Measurements from ENCODE around the gene RANBP2. TPM values are rescaled to one million over a fixed set of nuclear protein-coding genes. Genes with fewer than 3 reads are reported as not detected.
"Not testable (repeated sequence)": the region's sequence is repeated elsewhere in the genome, so short reads cannot be mapped to it uniquely, and the experiment has no call there.

The RANBP2 gene
- total and polyA plus RNA-seq, 2 experiments from 2014 or later = 12.9 to 47.8 TPM

DNA sequence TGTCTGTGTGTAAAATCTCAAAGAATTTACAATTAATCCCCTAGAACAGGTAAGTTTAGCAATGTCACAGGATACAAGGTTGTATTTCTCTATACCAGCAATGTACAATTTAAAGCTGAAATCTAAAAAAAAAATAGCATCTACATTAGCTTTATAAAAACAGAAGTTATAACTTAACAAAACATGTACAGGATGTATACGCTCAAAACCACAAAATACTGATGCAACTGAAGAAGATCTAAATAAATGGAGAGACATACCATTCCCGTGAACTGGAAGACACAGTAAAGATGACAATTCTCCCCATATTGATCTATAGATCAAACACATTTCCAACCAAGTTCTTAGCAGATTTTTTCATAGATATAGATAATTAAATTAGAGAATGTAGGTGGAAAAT lies 17.5 kb upstream of the RANBP2 start:
- Histone ChIP-seq H3K9me3 (ENCODE audit: low read depth) (no peaks in the 10 kb centered on the region), H3K4me3 (no peak overlapping the region), H3K36me3 (ENCODE audit: low read depth) (no peaks in the 10 kb centered on the region), H3K27ac (no peak overlapping the region), H2AFZ (no peak overlapping the region), H3K4me1 (ENCODE audit: insufficient read depth) (no peaks in the 10 kb centered on the region), H4K20me1 (ENCODE audit: insufficient read depth) (no peaks in the 10 kb centered on the region), H3K4me2 (ENCODE audit: unreplicated experiment) (no peak overlapping the region), H3K9me2 (ENCODE audit: insufficient read depth) (no peaks in the 10 kb centered on the region), H3F3A (ENCODE audit: insufficient read depth) (no peaks in the 10 kb centered on the region), H3K27me3 (replicated peaks; ENCODE audit: insufficient read depth) (no peaks in the 10 kb centered on the region), H3K79me2 (ENCODE audit: insufficient read depth) (no peaks in the 10 kb centered on the region), H3K9ac (no peak overlapping the region)
- DNase-seq = no peak
- in situ Hi-C loops (cut with MboI) = no loop called here
- 93 to 97% methylated on average over 2 of the region's 2 CpGs for WGBS, 2 experiments (ENCODE audit: low coverage in 1 of 2, low lambda C conversion rate in 2 of 2, missing lambda C conversion rate in 2 of 2)
- no peak for TF ChIP-seq EZH2phosphoT487 (IDR thresholded peaks at IDR 0.05; ENCODE audit: insufficient read depth, low read depth)
- no peak for TF ChIP-seq EZH2 (IDR thresholded peaks at IDR 0.05; ENCODE audit: insufficient read depth, poor library complexity, severe bottlenecking)

DNA sequence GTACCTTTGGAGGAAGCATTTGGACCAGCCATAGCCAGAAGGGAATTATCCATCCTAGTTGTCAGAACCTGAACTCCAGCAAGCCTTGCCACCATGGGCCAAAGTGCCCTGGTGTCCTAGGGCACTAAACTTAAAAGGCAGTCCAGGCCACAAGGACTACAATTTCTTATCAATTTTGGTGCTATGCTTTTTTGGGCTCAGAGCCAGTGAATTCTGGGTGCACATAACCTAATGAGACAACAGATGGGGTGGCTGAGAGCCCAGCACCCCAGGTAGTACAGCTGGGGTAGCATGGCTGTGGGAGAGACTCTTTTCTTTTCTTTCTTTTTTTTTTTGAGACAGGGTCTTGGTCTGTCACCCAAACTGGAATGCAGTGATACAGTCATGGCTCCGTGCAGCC lies 14.4 kb upstream of the RANBP2 start:
- Histone ChIP-seq H2AFZ (no peak overlapping the region), H3K36me3 (ENCODE audit: low read depth) (no peaks in the 10 kb centered on the region), H3K4me3 (no peak overlapping the region), H3K79me2 (ENCODE audit: insufficient read depth) (no peaks in the 10 kb centered on the region), H3K27ac (no peak overlapping the region), H3K9me3 (ENCODE audit: low read depth) (no peaks in the 10 kb centered on the region), H3K9ac (no peak overlapping the region), H3F3A (ENCODE audit: insufficient read depth) (no peaks in the 10 kb centered on the region), H4K20me1 (ENCODE audit: insufficient read depth) (no peaks in the 10 kb centered on the region), H3K4me2 (ENCODE audit: unreplicated experiment) (no peak overlapping the region), H3K27me3 (replicated peaks; ENCODE audit: insufficient read depth) (no peaks in the 10 kb centered on the region), H3K9me2 (ENCODE audit: insufficient read depth) (no peaks in the 10 kb centered on the region), H3K4me1 (ENCODE audit: insufficient read depth) (no peaks in the 10 kb centered on the region)
- WGBS, 2 experiments (ENCODE audit: low coverage in 1 of 2, low lambda C conversion rate in 2 of 2, missing lambda C conversion rate in 2 of 2) = 100% methylated on average over 1 of the region's 1 CpG
- DNase-seq = no peak
- no peak for TF ChIP-seq EZH2phosphoT487 (IDR thresholded peaks at IDR 0.05; ENCODE audit: insufficient read depth, low read depth)
- TF ChIP-seq EZH2 (IDR thresholded peaks at IDR 0.05; ENCODE audit: insufficient read depth, poor library complexity, severe bottlenecking) = no peak
- in situ Hi-C loops (cut with MboI) = no loop called here

DNA sequence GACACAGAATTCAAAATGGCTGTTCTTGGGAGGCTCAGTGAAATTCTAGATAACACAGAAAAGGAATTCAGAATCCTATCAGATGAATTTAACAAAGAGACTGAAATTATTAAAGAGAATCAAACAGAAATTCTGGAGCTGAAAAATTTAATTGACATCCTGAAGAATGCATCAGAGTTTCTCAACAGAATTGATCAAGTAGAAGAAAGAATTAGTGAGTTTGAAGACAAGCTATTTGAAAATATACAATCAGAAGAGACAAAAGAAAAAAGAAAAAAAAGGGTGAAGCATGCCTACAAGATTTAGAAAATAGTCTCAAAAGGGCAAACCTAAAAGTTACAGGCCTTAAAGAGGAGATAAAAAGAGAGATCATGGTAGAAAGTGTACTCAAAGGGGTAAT lies 12.0 kb upstream of the RANBP2 start:
- Histone ChIP-seq H3K9me2 (ENCODE audit: insufficient read depth) (no peaks in the 10 kb centered on the region), H3K9me3 (ENCODE audit: low read depth) (no peaks in the 10 kb centered on the region), H2AFZ (no peak overlapping the region), H3K36me3 (ENCODE audit: low read depth) (no peaks in the 10 kb centered on the region), H3F3A (ENCODE audit: insufficient read depth) (no peaks in the 10 kb centered on the region), H3K27me3 (replicated peaks; ENCODE audit: insufficient read depth) (no peaks in the 10 kb centered on the region), H3K27ac (no peak overlapping the region), H3K4me2 (ENCODE audit: unreplicated experiment) (no peak overlapping the region), H3K4me1 (ENCODE audit: insufficient read depth) (no peaks in the 10 kb centered on the region), H3K79me2 (ENCODE audit: insufficient read depth) (no peaks in the 10 kb centered on the region), H3K9ac (no peak overlapping the region), H3K4me3 (no peak overlapping the region), H4K20me1 (ENCODE audit: insufficient read depth) (no peaks in the 10 kb centered on the region)
- no peak for DNase-seq
- TF ChIP-seq EZH2 (IDR thresholded peaks at IDR 0.05; ENCODE audit: insufficient read depth, poor library complexity, severe bottlenecking) (no peak), EZH2phosphoT487 (IDR thresholded peaks at IDR 0.05; ENCODE audit: insufficient read depth, low read depth) (no peak)
- in situ Hi-C loops (cut with MboI) = no loop called here

DNA sequence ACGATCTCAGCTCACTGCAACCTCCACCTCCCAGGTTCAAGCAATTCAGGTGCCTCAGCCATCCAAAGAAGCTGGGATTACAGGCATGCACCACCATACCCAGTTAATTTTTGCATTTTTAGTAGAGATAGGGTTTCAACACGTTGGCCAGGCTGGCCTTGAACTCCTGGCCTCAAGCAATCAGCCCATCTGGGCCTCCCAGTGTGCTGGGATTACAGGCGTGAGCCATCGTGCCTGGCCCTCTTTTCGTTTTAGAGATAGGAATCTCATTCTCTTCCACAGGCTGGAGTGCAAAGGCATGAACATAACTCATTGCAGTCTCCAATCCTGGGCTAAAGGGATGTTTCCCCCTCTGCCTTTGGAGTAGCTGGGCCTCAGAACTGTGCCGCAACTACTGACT lies 2.3 kb upstream of the RANBP2 start:
- DNase-seq = not testable (repeated sequence)

DNA sequence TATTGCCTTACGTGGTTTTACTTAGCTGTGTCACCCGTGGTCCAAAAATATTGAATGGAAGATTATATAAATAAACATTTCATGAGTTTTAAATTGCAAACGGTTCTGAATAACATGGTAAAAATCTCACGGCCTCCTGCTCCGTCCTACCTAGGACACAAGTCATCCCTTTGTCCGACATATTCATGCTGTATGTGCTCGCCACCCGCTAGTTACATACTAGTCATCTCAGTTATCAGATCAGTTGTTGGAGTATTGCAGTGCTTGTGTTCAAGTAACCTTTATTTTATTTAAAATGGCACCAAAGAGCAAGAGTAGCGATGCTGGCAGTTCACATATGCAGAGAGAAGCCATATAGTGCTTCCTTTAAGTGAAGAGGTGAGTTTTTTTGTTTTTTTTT lies 6.8 kb downstream of the RANBP2 start:
- H3F3A ChIP-seq (ENCODE audit: insufficient read depth); in situ Hi-C loops (cut with MboI); H3K4me1 ChIP-seq (ENCODE audit: insufficient read depth); H3K9me2 ChIP-seq (ENCODE audit: insufficient read depth); H3K36me3 ChIP-seq (ENCODE audit: low read depth); H3K27ac ChIP-seq; H3K9ac ChIP-seq; H3K27me3 ChIP-seq (replicated peaks; ENCODE audit: insufficient read depth); H2AFZ ChIP-seq; H3K4me2 ChIP-seq (ENCODE audit: unreplicated experiment); H3K9me3 ChIP-seq (ENCODE audit: low read depth); H4K20me1 ChIP-seq (ENCODE audit: insufficient read depth); H3K4me3 ChIP-seq: not testable (repeated sequence)
- H3K79me2 ChIP-seq (ENCODE audit: insufficient read depth) = peaks cover 97% of the 10 kb centered on the region
- DNase-seq = peak; percentile 5
- 87 to 89% methylated on average over 9 of the region's 9 CpGs for WGBS, 2 experiments (ENCODE audit: low coverage in 1 of 2, low lambda C conversion rate in 2 of 2, missing lambda C conversion rate in 2 of 2)

More for the DNA sequence above, 2.3 kb upstream of the RANBP2 start:
- in situ Hi-C loops (cut with MboI); H3K36me3 ChIP-seq (ENCODE audit: low read depth); H4K20me1 ChIP-seq (ENCODE audit: insufficient read depth); H3K9ac ChIP-seq; H3K4me2 ChIP-seq (ENCODE audit: unreplicated experiment); H3K4me3 ChIP-seq; H3K9me3 ChIP-seq (ENCODE audit: low read depth); H3K4me1 ChIP-seq (ENCODE audit: insufficient read depth); H3F3A ChIP-seq (ENCODE audit: insufficient read depth); H3K27ac ChIP-seq; H3K27me3 ChIP-seq (replicated peaks; ENCODE audit: insufficient read depth); H3K9me2 ChIP-seq (ENCODE audit: insufficient read depth): not testable (repeated sequence)
- Histone ChIP-seq H3K79me2 (ENCODE audit: insufficient read depth) (peaks cover 25% of the 10 kb centered on the region), H2AFZ (peak overlapping the region; percentile 33; the same call in 1 of the 2 replicates)
- WGBS, 2 experiments (ENCODE audit: low coverage in 1 of 2, low lambda C conversion rate in 2 of 2, missing lambda C conversion rate in 2 of 2) = 56 to 61% methylated on average over 6 of the region's 6 CpGs

DNA sequence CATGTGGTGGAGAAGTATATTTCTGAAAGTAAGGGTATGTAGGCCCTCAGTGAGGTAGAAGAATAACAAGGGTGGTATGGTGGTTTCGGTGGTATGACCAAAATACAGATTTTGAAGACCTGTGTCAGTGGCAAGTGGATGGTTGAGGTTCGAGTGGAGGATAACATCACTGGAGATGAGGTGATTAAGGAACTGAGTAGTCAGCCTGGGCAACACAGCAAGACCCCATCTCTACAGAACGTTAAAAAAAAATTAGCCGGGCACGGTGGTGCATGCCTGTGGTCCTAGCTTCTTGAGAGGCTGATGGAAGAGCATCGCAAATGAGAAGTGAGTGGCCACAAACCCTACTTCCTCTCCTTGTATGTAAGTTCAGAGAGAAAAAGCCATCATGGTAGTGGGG lies 15.4 kb downstream of the RANBP2 start:
- H3K9me3 ChIP-seq (ENCODE audit: low read depth); H3K4me2 ChIP-seq (ENCODE audit: unreplicated experiment); DNase-seq; in situ Hi-C loops (cut with MboI); H4K20me1 ChIP-seq (ENCODE audit: insufficient read depth); H3K27me3 ChIP-seq (replicated peaks; ENCODE audit: insufficient read depth); H3K4me3 ChIP-seq; H3K9me2 ChIP-seq (ENCODE audit: insufficient read depth); H3K9ac ChIP-seq; H2AFZ ChIP-seq: not testable (repeated sequence)
- Histone ChIP-seq H3K4me1 (ENCODE audit: insufficient read depth) (peaks cover 14% of the 10 kb centered on the region), H3K79me2 (ENCODE audit: insufficient read depth) (peaks cover 79% of the 10 kb centered on the region), H3F3A (ENCODE audit: insufficient read depth) (peaks cover 36% of the 10 kb centered on the region), H3K36me3 (ENCODE audit: low read depth) (peaks cover 22% of the 10 kb centered on the region), H3K27ac (peak overlapping the region; percentile 47)
- WGBS, 2 experiments (ENCODE audit: low coverage in 1 of 2, low lambda C conversion rate in 2 of 2, missing lambda C conversion rate in 2 of 2) = 94 to 96% methylated on average over 6 of the region's 6 CpGs

DNA sequence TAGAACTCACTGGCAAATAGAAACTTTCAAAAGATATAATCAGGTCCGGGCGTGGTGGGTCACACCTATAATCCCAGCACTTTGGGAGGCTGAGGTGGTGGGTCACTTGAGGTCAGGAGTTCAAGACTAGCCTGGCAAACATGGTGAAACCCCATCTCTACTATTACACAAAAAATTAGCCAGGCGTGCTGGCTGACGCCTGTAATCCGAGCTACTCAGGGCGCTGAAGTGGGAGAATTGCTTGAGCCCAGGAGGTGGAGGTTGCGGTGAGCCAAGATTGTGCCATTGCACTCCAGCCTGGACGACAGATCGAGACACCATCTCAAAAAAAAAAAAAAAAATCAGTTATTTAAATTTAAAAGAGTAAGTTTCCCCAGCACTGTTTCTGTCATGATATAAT lies 38.7 kb downstream of the RANBP2 start:
- H4K20me1 ChIP-seq (ENCODE audit: insufficient read depth); in situ Hi-C loops (cut with MboI); DNase-seq; H2AFZ ChIP-seq; H3K4me1 ChIP-seq (ENCODE audit: insufficient read depth); H3K27ac ChIP-seq; H3F3A ChIP-seq (ENCODE audit: insufficient read depth); H3K9me2 ChIP-seq (ENCODE audit: insufficient read depth); H3K9me3 ChIP-seq (ENCODE audit: low read depth); H3K79me2 ChIP-seq (ENCODE audit: insufficient read depth); H3K4me2 ChIP-seq (ENCODE audit: unreplicated experiment); H3K27me3 ChIP-seq (replicated peaks; ENCODE audit: insufficient read depth); H3K4me3 ChIP-seq; H3K9ac ChIP-seq: not testable (repeated sequence)
- H3K36me3 ChIP-seq (ENCODE audit: low read depth) = peaks cover 33% of the 10 kb centered on the region
- WGBS, 2 experiments (ENCODE audit: low coverage in 1 of 2, low lambda C conversion rate in 2 of 2, missing lambda C conversion rate in 2 of 2) = 97 to 98% methylated on average over 9 of the region's 9 CpGs
